HEK293T (cell line): ENCODE results near the gene TSPAN5.

ENCODE experiments used
- CTBP1 ChIP-seq: fragments of 450-650 bp; IDR thresholded peaks from 2 replicates; pipeline ENCODE4 v1.6.1; 2016; ENCODE audit warnings: borderline replicate concordance
- FOXA1 ChIP-seq: fragments of 450-650 bp; IDR thresholded peaks from 2 replicates; pipeline ENCODE4 v1.6.1; 2016; ENCODE audit warnings: mild to moderate bottlenecking
- FOXK2 ChIP-seq: fragments of 450-650 bp; IDR thresholded peaks from 2 replicates; pipeline ENCODE4 v1.6.1; 2016; ENCODE audit warnings: mild to moderate bottlenecking
- FOXM1 ChIP-seq: fragments of 450-650 bp; IDR thresholded peaks from 2 replicates; pipeline ENCODE4 v1.6.1; 2017; ENCODE audit warnings: mild to moderate bottlenecking, borderline replicate concordance
- LEF1 ChIP-seq: fragments of 450-650 bp; IDR thresholded peaks from 2 replicates; pipeline ENCODE4 v1.6.1; 2017; ENCODE audit warnings: mild to moderate bottlenecking, borderline replicate concordance
- PKNOX1 ChIP-seq: fragments of 450-650 bp; IDR thresholded peaks from 2 replicates; pipeline ENCODE4 v1.6.1; 2016
- SP1 ChIP-seq: fragments of 450-650 bp; IDR thresholded peaks from 2 replicates; pipeline ENCODE4 v1.6.1; 2017
- SUZ12 ChIP-seq: fragments of 450-650 bp; IDR thresholded peaks from 2 replicates; pipeline ENCODE4 v1.6.1; 2016; ENCODE audit warnings: mild to moderate bottlenecking
- ZNF384 ChIP-seq: fragments of 450-650 bp; IDR thresholded peaks from 2 replicates; pipeline ENCODE4 v1.6.1; 2016

GRCh38 chr4:98620087-98620784 is 38.2 kb downstream of the TSPAN5 start:
- TF ChIP-seq SUZ12: no peak
- no peak for TF ChIP-seq FOXK2
- TF ChIP-seq CTBP1: no peak
- TF ChIP-seq SP1: no peak
- no peak for TF ChIP-seq FOXA1
- TF ChIP-seq FOXM1: no peak
- no peak for TF ChIP-seq ZNF384
- no peak for TF ChIP-seq PKNOX1
- TF ChIP-seq LEF1: no peak
